GM12891 (cell line): Measurements from ENCODE around the gene MSI2.

ENCODE experiments used
- POLR2A ChIP-seq: IDR thresholded peaks from 2 replicates; pipeline ENCODE4 v1.6.1; 2011; ENCODE audit warnings: low read depth, low read length, control low read depth
- POLR2AphosphoS5 ChIP-seq: IDR thresholded peaks from 2 replicates; pipeline ENCODE4 v1.6.1; 2011; ENCODE audit warnings: low read depth, low read length, control low read depth
- POU2F2 ChIP-seq: IDR thresholded peaks from 2 replicates; pipeline ENCODE4 v1.6.1; 2011; ENCODE audit warnings: low read depth, mild to moderate bottlenecking, control low read depth, low read length, moderate library complexity
- SPI1 ChIP-seq: IDR thresholded peaks from 2 replicates; pipeline ENCODE4 v1.6.1; 2011; ENCODE audit warnings: low read depth, low read length, control low read depth

DNA sequence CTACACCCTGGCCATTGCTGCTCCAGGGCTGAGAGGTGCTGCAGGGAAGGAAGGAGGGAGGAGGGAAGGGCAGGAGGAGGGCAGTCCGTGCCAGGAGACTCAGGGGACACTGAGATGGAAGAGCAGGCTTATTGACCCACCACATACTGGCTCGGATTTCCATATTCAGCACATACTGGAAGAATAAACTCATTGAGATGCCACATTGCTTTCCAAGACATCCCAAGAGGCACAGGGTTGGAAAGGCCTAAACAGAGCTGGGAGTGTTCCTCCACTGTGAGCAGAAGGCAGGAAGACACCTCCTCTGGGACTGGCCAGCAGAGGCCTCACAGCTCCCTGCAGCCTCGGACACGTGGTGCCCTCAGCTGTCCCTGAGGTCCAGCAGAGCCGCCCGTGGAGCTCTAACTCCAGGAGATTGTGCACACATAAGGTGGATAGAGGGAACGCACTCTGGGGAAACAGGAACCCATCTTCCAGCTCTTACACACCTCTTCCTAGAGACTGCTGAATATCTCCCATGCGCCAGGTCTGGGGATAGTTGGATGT lies 471.4 kb downstream of the MSI2 start:
- TF ChIP-seq POLR2A (no peak), POLR2AphosphoS5 (no peak), SPI1 (no peak), POU2F2 (no peak)
